Measurements from ENCODE around the gene MCF2L.

The MCF2L gene

GRCh38 chr13:112994781-112995355 lies 25.9 kb downstream of the MCF2L start:
- no peaks in the 10 kb centered on the region for H3K9me3 ChIP-seq (ENCODE audit: insufficient read depth, low read length)
- H3K4me3 ChIP-seq (ENCODE audit: insufficient read depth, low read length, poor library complexity, severe bottlenecking): no peak overlapping the region
- H3K27me3 ChIP-seq (ENCODE audit: low read length): no peaks in the 10 kb centered on the region
- no peak overlapping the region for H2AFZ ChIP-seq (ENCODE audit: low read depth, low read length, severe bottlenecking)
- H3K9me2 ChIP-seq (replicated peaks; ENCODE audit: insufficient read depth, low read length): no peaks in the 10 kb centered on the region
- H3K4me2 ChIP-seq (ENCODE audit: low read depth, low read length, poor library complexity, severe bottlenecking): no peak overlapping the region
- H3F3A ChIP-seq (ENCODE audit: insufficient read depth): no peaks in the 10 kb centered on the region
- no peak overlapping the region for H3K27ac ChIP-seq (ENCODE audit: low read depth, low read length)
- no peaks in the 10 kb centered on the region for H3K36me3 ChIP-seq (ENCODE audit: low read length)
- no peak overlapping the region for H3K9ac ChIP-seq (ENCODE audit: low read length)
- no peaks in the 10 kb centered on the region for H3K79me2 ChIP-seq (ENCODE audit: insufficient read depth, low read length)
- TF ChIP-seq EZH2phosphoT487 (conservative IDR thresholded peaks at IDR 0.05; ENCODE audit: low read length) (no peak), CTCF (IDR thresholded peaks at IDR 0.05; ENCODE audit: insufficient read depth, low read length, poor library complexity, severe bottlenecking) (no peak)
- no peaks in the 10 kb centered on the region; the same call in 1 of the 2 replicates for H4K20me1 ChIP-seq (ENCODE audit: low read depth, low read length)

GRCh38 chr13:112995395-112996191 lies 26.6 kb downstream of the MCF2L start:
- Histone ChIP-seq H3K9me2 (replicated peaks; ENCODE audit: insufficient read depth, low read length) (no peaks in the 10 kb centered on the region), H3F3A (ENCODE audit: insufficient read depth) (no peaks in the 10 kb centered on the region), H3K4me2 (ENCODE audit: low read depth, low read length, poor library complexity, severe bottlenecking) (no peak overlapping the region), H2AFZ (ENCODE audit: low read depth, low read length, severe bottlenecking) (no peak overlapping the region), H3K27ac (ENCODE audit: low read depth, low read length) (no peak overlapping the region), H4K20me1 (ENCODE audit: low read depth, low read length) (no peaks in the 10 kb centered on the region; the same call in 1 of the 2 replicates), H3K36me3 (ENCODE audit: low read length) (no peaks in the 10 kb centered on the region), H3K9me3 (ENCODE audit: insufficient read depth, low read length) (no peaks in the 10 kb centered on the region), H3K79me2 (ENCODE audit: insufficient read depth, low read length) (no peaks in the 10 kb centered on the region), H3K27me3 (ENCODE audit: low read length) (no peaks in the 10 kb centered on the region), H3K9ac (ENCODE audit: low read length) (no peak overlapping the region), H3K4me3 (ENCODE audit: insufficient read depth, low read length, poor library complexity, severe bottlenecking) (no peak overlapping the region)
- no peak for TF ChIP-seq EZH2phosphoT487 (conservative IDR thresholded peaks at IDR 0.05; ENCODE audit: low read length)
- TF ChIP-seq CTCF (IDR thresholded peaks at IDR 0.05; ENCODE audit: insufficient read depth, low read length, poor library complexity, severe bottlenecking): no peak

GRCh38 chr13:112996671-112997091 lies 27.7 kb downstream of the MCF2L start:
- Histone ChIP-seq H3K79me2 (ENCODE audit: insufficient read depth, low read length) (no peaks in the 10 kb centered on the region), H3K4me2 (ENCODE audit: low read depth, low read length, poor library complexity, severe bottlenecking) (no peak overlapping the region), H3F3A (ENCODE audit: insufficient read depth) (no peaks in the 10 kb centered on the region), H3K9ac (ENCODE audit: low read length) (no peak overlapping the region), H3K9me3 (ENCODE audit: insufficient read depth, low read length) (no peaks in the 10 kb centered on the region), H2AFZ (ENCODE audit: low read depth, low read length, severe bottlenecking) (no peak overlapping the region), H4K20me1 (ENCODE audit: low read depth, low read length) (no peaks in the 10 kb centered on the region; the same call in 1 of the 2 replicates), H3K36me3 (ENCODE audit: low read length) (no peaks in the 10 kb centered on the region), H3K9me2 (replicated peaks; ENCODE audit: insufficient read depth, low read length) (no peaks in the 10 kb centered on the region), H3K4me3 (ENCODE audit: insufficient read depth, low read length, poor library complexity, severe bottlenecking) (no peak overlapping the region), H3K27me3 (ENCODE audit: low read length) (no peaks in the 10 kb centered on the region), H3K27ac (ENCODE audit: low read depth, low read length) (no peak overlapping the region)
- TF ChIP-seq CTCF (IDR thresholded peaks at IDR 0.05; ENCODE audit: insufficient read depth, low read length, poor library complexity, severe bottlenecking) (no peak), EZH2phosphoT487 (conservative IDR thresholded peaks at IDR 0.05; ENCODE audit: low read length) (no peak)
